Activated CD4-positive, alpha-beta T cell treated with anti-CD3 and anti-CD28 coated beads, Interleukin-2, amount 10 ng/mL, durations not matched to agents 7 days and 5 days (primary cell): ENCODE measurements around the gene LLCFC1. TPM values are rescaled to one million over a fixed set of nuclear protein-coding genes. Genes with fewer than 3 reads are reported as not detected.
"Not testable (repeated sequence)": the region's sequence is repeated elsewhere in the genome, so short reads cannot be mapped to it uniquely, and the experiment has no call there.

Source experiments
- CTCF ChIA-PET: fragments of 350-600 bp; sonication (Branson Sonifier 250); formaldehyde crosslinking; loops from one replicate; lab custom pipeline; 2021; ENCODE audit warnings: antibody characterized with exemption; lab: Charles Lee
- POLR2A ChIA-PET: fragments of 350-600 bp; sonication (Branson Sonifier 250); formaldehyde crosslinking; loops from one replicate; lab custom pipeline; 2021; ENCODE audit warnings: antibody characterized with exemption; lab: Charles Lee
- DNase-seq: peaks from one replicate; pipeline ENCODE4 v3.0.0-alpha.2; 2020
- H3K27ac Mint-ChIP-seq: one replicate; pipeline ENCODE4 v1.8.0; 2021; ENCODE audit warnings: mild to moderate bottlenecking, moderate library complexity, mixed read lengths
- H3K27me3 Mint-ChIP-seq: one replicate; pipeline ENCODE4 v1.8.0; 2021; ENCODE audit warnings: mixed read lengths
- H3K36me3 Mint-ChIP-seq: one replicate; pipeline ENCODE4 v1.8.0; 2021; ENCODE audit warnings: low read depth, mixed read lengths
- H3K4me1 Mint-ChIP-seq: one replicate; pipeline ENCODE4 v1.8.0; 2021; ENCODE audit warnings: mixed read lengths
- H3K4me3 Mint-ChIP-seq: one replicate; pipeline ENCODE4 v1.8.0; 2021; ENCODE audit warnings: mild to moderate bottlenecking, moderate library complexity, mixed read lengths
- H3K9me3 Mint-ChIP-seq: one replicate; pipeline ENCODE4 v1.8.0; 2021; ENCODE audit warnings: mixed read lengths
- total RNA-seq, 2 experiments: library from RNA; stranded (reverse); gene quantifications; one replicate each; pipeline ENCODE4 v1.2.3, GENCODE V29; 2021

LLCFC1 gene
- total RNA-seq, 2 experiments from 2014 or later, result not detected

- H3K36me3 Mint-ChIP-seq, result no peaks in the 10 kb centered on the region
- peaks cover 12% of the 10 kb centered on the region for H3K9me3 Mint-ChIP-seq
- peaks cover 30% of the 10 kb centered on the region for H3K27me3 Mint-ChIP-seq
- no peak for DNase-seq
- POLR2A ChIA-PET, result no interaction called here
- H3K4me1 Mint-ChIP-seq, result no peaks in the 10 kb centered on the region
- H3K4me3 Mint-ChIP-seq, result no peak overlapping the region
- peak overlapping the region; percentile 6 for H3K27ac Mint-ChIP-seq
- CTCF ChIA-PET, result no interaction called here
Observed at GRCh38 chr7:142959202-142959601, 19.9 kb downstream of the LLCFC1 start.

GRCh38 chr7:142960955-142961512 is 21.8 kb downstream of the LLCFC1 start:
- Mint-ChIP-seq H3K36me3 (no peaks in the 10 kb centered on the region), H3K4me1 (no peaks in the 10 kb centered on the region), H3K9me3 (peaks cover 2% of the 10 kb centered on the region), H3K27ac (no peak overlapping the region), H3K4me3 (no peak overlapping the region), H3K27me3 (peaks cover 24% of the 10 kb centered on the region)
- ChIA-PET CTCF (interaction anchor here (0.6 to 1.3 kb wide), 2 partner anchors 13 to 432 kb away, joined by 3 to 5 read pairs; no protein-coding TSS in a partner anchor), POLR2A (no interaction called here)
- no peak for DNase-seq

DNA sequence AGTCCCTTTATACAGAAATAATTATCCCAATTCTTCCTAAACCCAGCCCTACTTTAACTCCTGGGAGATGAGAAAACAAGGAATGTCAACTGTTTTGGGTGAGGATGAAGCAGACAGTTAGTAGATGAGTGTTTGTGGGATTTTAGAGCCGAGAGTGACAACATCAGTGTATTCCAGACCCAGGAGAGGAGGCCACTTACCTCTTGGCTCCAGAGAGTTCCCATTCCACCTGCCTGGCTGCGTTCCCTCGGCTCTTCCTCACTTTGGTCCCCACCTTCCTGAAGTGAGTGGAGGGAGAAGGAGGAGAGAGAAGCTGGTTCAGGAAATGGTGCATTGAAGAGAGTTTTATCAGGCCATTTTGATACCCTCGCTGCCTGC is 22.3 kb downstream of the LLCFC1 start:
- H3K36me3 Mint-ChIP-seq, result no peaks in the 10 kb centered on the region
- H3K4me3 Mint-ChIP-seq, result no peak overlapping the region
- peaks cover 22% of the 10 kb centered on the region for H3K27me3 Mint-ChIP-seq
- no peak for DNase-seq
- H3K4me1 Mint-ChIP-seq, result no peaks in the 10 kb centered on the region
- ChIA-PET POLR2A (no interaction called here), CTCF (interaction anchor here (0.6 kb wide), 1 partner anchor 431 kb away, joined by 3 read pairs; no protein-coding TSS in a partner anchor)
- H3K27ac Mint-ChIP-seq, result no peak overlapping the region
- H3K9me3 Mint-ChIP-seq, result no peaks in the 10 kb centered on the region

GRCh38 chr7:142961973-142962926 is 23.0 kb downstream of the LLCFC1 start, which contains the start of gene KEL:
KEL (minus strand) TSS chr7:142962363; CDS start chr7:142962206, 157 bp downstream.
- H3K4me3 Mint-ChIP-seq, result no peak within 1 kb of the TSS
- POLR2A ChIA-PET, result no interaction called here
- CTCF ChIA-PET, result interaction anchor here (1.6 kb wide), 1 partner anchor 10 kb away, joined by 3 read pairs; no protein-coding TSS in a partner anchor
- H3K4me1 Mint-ChIP-seq, result no peaks in the 10 kb centered on the region
- peaks cover 22% of the 10 kb centered on the region for H3K27me3 Mint-ChIP-seq
- H3K27ac Mint-ChIP-seq, result no peak within 1 kb of the TSS
- H3K9me3 Mint-ChIP-seq, result no peaks in the 10 kb centered on the region
- no peak for DNase-seq
- H3K36me3 Mint-ChIP-seq, result no peaks in the 10 kb centered on the region

- Mint-ChIP-seq H3K27ac (no peak overlapping the region), H3K9me3 (no peaks in the 10 kb centered on the region), H3K36me3 (no peaks in the 10 kb centered on the region), H3K4me1 (no peaks in the 10 kb centered on the region), H3K27me3 (peaks cover 24% of the 10 kb centered on the region), H3K4me3 (no peak overlapping the region)
- DNase-seq, result no peak
- ChIA-PET POLR2A (no interaction called here), CTCF (interaction anchor here (1.6 kb wide), 1 partner anchor 10 kb away, joined by 3 read pairs; no protein-coding TSS in a partner anchor)
Observed at GRCh38 chr7:142962991-142963390, 23.7 kb downstream of the LLCFC1 start.

DNA sequence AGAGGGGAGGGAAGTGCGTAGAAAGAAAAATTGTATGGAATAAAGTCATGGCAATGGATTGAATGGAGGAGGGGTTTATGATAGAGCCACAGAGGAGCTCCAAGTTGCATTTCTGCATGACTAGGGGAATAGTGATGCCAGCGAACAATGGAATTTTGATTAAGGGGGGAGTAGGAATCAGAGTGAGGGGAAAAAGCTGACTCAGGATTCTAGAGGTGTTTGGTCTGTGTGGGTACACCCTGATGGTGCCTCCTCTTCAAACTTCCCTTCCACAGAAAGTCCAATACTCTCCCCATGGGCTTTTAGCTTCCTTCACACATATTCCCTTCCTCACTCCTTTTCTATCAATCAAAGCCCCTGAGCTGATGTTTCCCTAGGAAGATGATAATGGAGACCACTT is 24.7 kb downstream of the LLCFC1 start:
- POLR2A ChIA-PET, result no interaction called here
- H3K9me3 Mint-ChIP-seq, result no peaks in the 10 kb centered on the region
- no peak for DNase-seq
- CTCF ChIA-PET, result interaction anchor here (1.6 kb wide), 1 partner anchor 11 kb away, joined by 3 read pairs; no protein-coding TSS in a partner anchor
- H3K27ac Mint-ChIP-seq, result no peak overlapping the region
- no peaks in the 10 kb centered on the region for H3K36me3 Mint-ChIP-seq
- no peak overlapping the region for H3K4me3 Mint-ChIP-seq
- H3K4me1 Mint-ChIP-seq, result no peaks in the 10 kb centered on the region
- peaks cover 26% of the 10 kb centered on the region for H3K27me3 Mint-ChIP-seq

DNA sequence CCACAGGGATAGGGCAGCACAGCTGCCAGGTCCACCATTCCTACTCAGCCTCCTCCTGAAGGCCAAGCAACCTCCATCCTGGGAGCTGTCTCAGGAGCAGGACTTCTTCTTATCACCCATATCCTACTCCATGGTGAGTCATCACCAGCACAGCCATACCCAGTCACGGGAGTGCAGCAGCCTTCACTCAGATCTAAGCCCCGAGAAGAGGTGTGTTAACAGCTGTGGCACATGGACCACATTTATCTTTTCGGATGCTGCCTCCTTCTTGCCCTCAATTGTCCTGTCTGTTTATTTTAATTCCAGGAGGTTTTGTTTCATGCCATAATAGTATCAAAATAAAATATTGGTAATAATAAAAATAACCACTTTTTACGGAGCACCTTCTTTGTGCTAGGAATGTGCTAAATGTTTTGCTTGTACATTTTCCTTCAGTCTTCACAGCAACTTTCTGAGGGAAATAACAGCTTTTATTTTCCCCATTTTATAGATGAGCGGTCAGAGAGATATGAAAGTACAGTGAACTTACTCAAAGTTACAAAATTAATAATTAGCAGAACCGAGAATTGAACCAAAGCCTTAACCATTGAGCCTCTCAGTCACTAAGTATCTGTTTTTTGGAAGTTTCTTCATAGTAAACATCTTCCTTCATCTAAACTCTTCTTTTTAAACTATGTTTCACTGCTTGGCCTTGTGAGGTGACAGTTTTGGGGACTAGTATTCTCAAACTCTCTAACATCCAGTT is 25.4 kb downstream of the LLCFC1 start:
- Mint-ChIP-seq H3K36me3 (no peaks in the 10 kb centered on the region), H3K4me3 (no peak overlapping the region), H3K27ac (no peak overlapping the region), H3K27me3 (peaks cover 21% of the 10 kb centered on the region), H3K9me3 (no peaks in the 10 kb centered on the region), H3K4me1 (no peaks in the 10 kb centered on the region)
- POLR2A ChIA-PET, result interaction anchor here (0.5 kb wide), 1 partner anchor 33 kb away, joined by 5 read pairs; no protein-coding TSS in a partner anchor
- CTCF ChIA-PET, result no interaction called here
- no peak for DNase-seq

GRCh38 chr7:142968229-142968628 is 28.9 kb downstream of the LLCFC1 start:
- CTCF ChIA-PET, result no interaction called here
- no peak overlapping the region for H3K4me3 Mint-ChIP-seq
- no peaks in the 10 kb centered on the region for H3K9me3 Mint-ChIP-seq
- H3K4me1 Mint-ChIP-seq, result no peaks in the 10 kb centered on the region
- no peak for DNase-seq
- H3K36me3 Mint-ChIP-seq, result no peaks in the 10 kb centered on the region
- no peak overlapping the region for H3K27ac Mint-ChIP-seq
- peaks cover 16% of the 10 kb centered on the region for H3K27me3 Mint-ChIP-seq
- POLR2A ChIA-PET, result no interaction called here

- Mint-ChIP-seq H3K27me3 (peaks cover 14% of the 10 kb centered on the region), H3K36me3 (no peaks in the 10 kb centered on the region), H3K27ac (no peak overlapping the region), H3K4me1 (no peaks in the 10 kb centered on the region), H3K9me3 (no peaks in the 10 kb centered on the region), H3K4me3 (no peak overlapping the region)
- DNase-seq, result no peak
- ChIA-PET POLR2A (no interaction called here), CTCF (no interaction called here)
Observed at GRCh38 chr7:142969183-142969582, 29.9 kb downstream of the LLCFC1 start.

GRCh38 chr7:142974626-142975025 is 35.3 kb downstream of the LLCFC1 start:
- no peak for DNase-seq
- H3K4me3 Mint-ChIP-seq, result no peak overlapping the region
- no peak overlapping the region for H3K27ac Mint-ChIP-seq
- no peaks in the 10 kb centered on the region for H3K36me3 Mint-ChIP-seq
- ChIA-PET POLR2A (no interaction called here), CTCF (no interaction called here)
- H3K9me3 Mint-ChIP-seq, result no peaks in the 10 kb centered on the region
- H3K27me3 Mint-ChIP-seq, result peaks cover 23% of the 10 kb centered on the region
- H3K4me1 Mint-ChIP-seq, result no peaks in the 10 kb centered on the region

GRCh38 chr7:142978402-142978801 is 39.1 kb downstream of the LLCFC1 start:
- H3K9me3 Mint-ChIP-seq, H3K27ac Mint-ChIP-seq, CTCF ChIA-PET, H3K36me3 Mint-ChIP-seq, DNase-seq, POLR2A ChIA-PET, H3K4me3 Mint-ChIP-seq, H3K4me1 Mint-ChIP-seq: not testable (repeated sequence)
- H3K27me3 Mint-ChIP-seq, result peaks cover 43% of the 10 kb centered on the region

GRCh38 chr7:142983825-142984224 is 44.5 kb downstream of the LLCFC1 start:
- CTCF ChIA-PET, result no interaction called here

More at GRCh38 chr7:142983825-142984224, 44.5 kb downstream of the LLCFC1 start:
- Mint-ChIP-seq H3K36me3 (no peaks in the 10 kb centered on the region), H3K27me3 (peaks cover 30% of the 10 kb centered on the region), H3K4me1 (no peaks in the 10 kb centered on the region), H3K27ac (no peak overlapping the region), H3K9me3 (peaks cover 3% of the 10 kb centered on the region), H3K4me3 (no peak overlapping the region)
- POLR2A ChIA-PET, result no interaction called here
- no peak for DNase-seq
